AG04449 (cell line): Measurements from ENCODE around the gene TFDP2.

Experiments
- CTCF ChIA-PET: fragments of 350-600 bp; formaldehyde crosslinking; extraction: SDS; loops from one replicate; lab custom pipeline; 2021; ENCODE audit warnings: antibody characterized with exemption; lab: Yijun Ruan, JAX
- POLR2A ChIA-PET: fragments of 400-600, 350-600 bp; formaldehyde crosslinking; extraction: SDS; loops from one replicate; lab custom pipeline; 2020; ENCODE audit warnings: antibody characterized with exemption, inconsistent platforms; lab: Yijun Ruan, JAX
- DNase-seq: peaks from one replicate; pipeline ENCODE4 v3.0.0-alpha.2; 2010; ENCODE audit warnings: low read depth, low spot score
- H3K4me3 ChIP-seq: 2 replicates; pipeline ENCODE4 v1.5.1; 2011; ENCODE audit warnings: low read depth, mild to moderate bottlenecking, control low read depth, low read length
- TF ChIP-seq, protein P1 (sequence below): IDR thresholded peaks from one replicate; pipeline ENCODE4 v1.5.1; 2011; ENCODE audit warnings: mild to moderate bottlenecking, moderate library complexity, low read length, control low read depth, inconsistent platforms; ENCODE audit not compliant: insufficient read depth; ENCODE audit errors: missing control alignments

The TFDP2 gene

DNA sequence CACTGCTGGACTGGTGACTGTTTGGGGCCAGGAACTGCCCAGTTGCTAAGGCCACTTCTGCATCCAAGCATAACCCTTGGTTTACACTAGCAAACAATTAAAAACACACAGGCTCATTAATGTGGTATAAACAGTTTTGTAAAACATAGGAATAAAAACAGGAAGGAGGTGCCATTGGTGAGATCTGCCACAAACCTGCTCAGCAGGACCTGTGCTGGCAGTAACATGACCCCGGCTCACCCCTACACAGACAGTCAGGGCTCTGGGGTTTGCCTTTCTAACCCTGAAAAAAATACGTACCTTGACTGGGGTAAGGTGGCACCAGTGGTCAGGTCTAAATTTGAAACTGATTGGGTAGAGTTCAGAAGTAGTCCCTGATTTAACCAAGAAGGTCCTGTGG is 196.7 kb downstream of the TFDP2 start:
- ChIA-PET CTCF (no interaction called here), POLR2A (no interaction called here)
- TF ChIP-seq, protein P1, sequence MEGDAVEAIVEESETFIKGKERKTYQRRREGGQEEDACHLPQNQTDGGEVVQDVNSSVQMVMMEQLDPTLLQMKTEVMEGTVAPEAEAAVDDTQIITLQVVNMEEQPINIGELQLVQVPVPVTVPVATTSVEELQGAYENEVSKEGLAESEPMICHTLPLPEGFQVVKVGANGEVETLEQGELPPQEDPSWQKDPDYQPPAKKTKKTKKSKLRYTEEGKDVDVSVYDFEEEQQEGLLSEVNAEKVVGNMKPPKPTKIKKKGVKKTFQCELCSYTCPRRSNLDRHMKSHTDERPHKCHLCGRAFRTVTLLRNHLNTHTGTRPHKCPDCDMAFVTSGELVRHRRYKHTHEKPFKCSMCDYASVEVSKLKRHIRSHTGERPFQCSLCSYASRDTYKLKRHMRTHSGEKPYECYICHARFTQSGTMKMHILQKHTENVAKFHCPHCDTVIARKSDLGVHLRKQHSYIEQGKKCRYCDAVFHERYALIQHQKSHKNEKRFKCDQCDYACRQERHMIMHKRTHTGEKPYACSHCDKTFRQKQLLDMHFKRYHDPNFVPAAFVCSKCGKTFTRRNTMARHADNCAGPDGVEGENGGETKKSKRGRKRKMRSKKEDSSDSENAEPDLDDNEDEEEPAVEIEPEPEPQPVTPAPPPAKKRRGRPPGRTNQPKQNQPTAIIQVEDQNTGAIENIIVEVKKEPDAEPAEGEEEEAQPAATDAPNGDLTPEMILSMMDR, result no peak
- no peak for DNase-seq
- H3K4me3 ChIP-seq, result no peak overlapping the region

DNA sequence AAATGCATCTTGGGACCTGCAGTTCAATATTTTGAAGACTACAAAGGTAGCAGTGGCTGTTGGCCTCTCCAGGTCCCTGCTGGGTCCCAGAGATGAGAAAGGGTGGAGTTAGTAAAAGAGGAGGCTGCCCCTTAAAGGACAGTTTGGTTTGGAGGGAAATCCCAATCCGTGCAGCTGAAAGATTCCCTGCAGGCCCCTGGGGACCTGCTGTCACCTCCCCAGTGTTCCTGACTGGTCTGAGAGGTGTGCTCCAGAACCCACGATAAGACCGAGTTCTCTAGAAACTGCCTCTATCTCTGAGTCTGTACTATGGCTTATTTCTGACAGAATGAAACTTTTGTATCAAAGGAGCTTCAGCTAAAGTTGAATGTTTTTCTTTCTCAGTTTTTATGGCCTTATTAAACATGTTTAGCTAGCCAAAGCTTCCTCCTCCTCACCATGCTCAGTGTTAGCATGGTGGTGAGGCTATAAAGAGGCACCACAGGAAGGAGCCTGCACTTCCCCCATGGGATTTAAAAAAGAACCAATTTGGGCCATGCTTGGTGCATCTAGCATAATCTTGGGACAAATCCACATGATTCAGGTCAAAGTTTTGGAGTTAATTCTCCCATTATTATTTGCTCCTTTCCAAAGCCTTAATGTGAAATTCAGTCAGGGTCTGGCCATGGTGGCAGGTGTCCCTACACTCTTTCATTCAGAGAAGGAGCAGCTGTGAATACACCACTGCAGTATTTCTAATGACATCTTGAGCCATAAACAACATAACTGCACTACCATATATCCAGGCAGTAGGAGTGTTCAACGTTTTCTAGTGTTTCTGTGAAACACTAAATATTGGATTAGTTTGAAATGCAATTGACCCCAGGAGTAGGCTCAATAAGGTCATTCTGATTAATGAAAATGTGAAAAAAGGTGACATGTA is 198.5 kb downstream of the TFDP2 start:
- ChIA-PET POLR2A (no interaction called here), CTCF (no interaction called here)
- no peak for DNase-seq
- TF ChIP-seq, protein P1, result no peak
- no peak overlapping the region for H3K4me3 ChIP-seq

DNA sequence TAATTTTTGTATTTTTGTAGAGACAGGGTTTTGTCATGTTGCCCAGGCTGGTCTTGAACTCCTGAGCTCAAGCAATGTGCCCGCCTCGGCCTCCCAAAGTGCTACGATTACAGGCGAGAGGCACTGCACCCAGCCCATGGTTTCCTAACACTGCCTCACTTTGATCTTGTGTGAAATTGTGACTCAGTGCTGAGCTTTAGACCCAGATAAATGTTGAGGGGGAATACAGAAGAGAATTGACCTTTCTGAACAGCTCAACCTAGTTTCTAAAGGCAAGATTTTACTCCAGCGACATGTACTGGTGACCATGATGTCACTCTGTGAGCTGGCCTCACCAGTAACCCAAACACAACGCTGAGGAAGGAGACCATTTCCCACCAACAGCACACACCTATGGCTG is 199.4 kb downstream of the TFDP2 start:
- no peak for DNase-seq
- ChIA-PET CTCF (no interaction called here), POLR2A (no interaction called here)
- H3K4me3 ChIP-seq, result no peak overlapping the region
- TF ChIP-seq, protein P1, result no peak

DNA sequence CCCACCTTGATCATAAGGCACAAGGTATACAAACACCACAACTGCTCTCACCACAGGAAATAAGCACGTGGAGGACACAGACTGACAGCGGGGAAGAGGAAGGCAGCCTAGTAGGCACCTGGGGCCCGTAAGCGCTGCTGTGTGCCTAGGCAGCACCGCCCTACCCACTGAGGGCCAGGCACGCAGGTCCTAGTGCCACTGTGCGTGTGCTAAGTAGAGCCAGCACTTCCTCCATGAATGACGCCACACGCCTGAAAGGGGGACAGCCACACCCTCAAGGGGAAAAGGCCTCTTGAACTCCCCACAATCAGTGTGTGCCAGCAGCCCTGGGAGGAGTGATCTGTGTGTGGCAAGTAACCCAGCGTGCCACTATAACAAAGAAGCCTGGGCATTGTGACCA is 199.9 kb downstream of the TFDP2 start:
- DNase-seq, result no peak
- CTCF ChIA-PET, result interaction anchor here (1.2 kb wide), 1 partner anchor 14 kb away, joined by 3 read pairs; no protein-coding TSS in a partner anchor
- POLR2A ChIA-PET, result no interaction called here
- TF ChIP-seq, protein P1, result no peak
- H3K4me3 ChIP-seq, result no peak overlapping the region

DNA sequence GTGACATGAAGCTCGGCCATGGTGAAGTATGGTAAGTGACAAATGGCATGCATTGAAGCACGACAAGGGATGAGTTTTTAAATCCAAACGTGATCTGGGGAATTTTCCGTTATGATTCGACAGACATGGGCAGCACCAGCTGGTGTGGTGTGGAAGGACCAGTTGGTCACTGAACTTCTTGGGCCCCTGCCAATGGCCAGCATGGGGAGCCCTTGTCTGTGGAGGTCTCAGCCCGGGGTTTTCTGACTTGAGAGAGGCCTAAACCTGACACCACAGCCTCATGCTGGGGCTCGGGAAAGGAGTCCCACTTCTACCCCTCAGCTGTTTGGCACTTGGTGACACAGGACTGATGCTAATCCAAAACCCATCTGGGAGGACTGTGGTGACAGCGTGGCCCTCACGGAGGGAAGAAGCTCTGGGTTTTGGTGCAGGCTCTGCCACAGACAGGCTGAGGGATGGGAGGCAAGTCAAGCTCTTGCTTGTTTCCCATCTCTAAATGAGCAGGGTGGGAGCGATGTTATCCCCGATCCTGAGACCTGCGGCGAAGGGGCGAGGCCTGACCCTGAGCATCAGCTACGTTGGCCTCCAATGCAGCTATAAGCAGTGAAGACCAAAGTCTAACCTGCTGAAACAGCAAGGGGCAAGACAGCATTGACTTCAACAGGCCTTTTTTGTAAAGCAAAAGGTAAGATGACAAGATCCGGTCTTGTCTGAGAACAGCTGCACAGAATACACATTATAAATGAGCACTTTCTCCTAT is 203.4 kb downstream of the TFDP2 start:
- H3K4me3 ChIP-seq, result no peak overlapping the region
- ChIA-PET POLR2A (no interaction called here), CTCF (no interaction called here)
- DNase-seq, result no peak
- TF ChIP-seq, protein P1, result no peak

DNA sequence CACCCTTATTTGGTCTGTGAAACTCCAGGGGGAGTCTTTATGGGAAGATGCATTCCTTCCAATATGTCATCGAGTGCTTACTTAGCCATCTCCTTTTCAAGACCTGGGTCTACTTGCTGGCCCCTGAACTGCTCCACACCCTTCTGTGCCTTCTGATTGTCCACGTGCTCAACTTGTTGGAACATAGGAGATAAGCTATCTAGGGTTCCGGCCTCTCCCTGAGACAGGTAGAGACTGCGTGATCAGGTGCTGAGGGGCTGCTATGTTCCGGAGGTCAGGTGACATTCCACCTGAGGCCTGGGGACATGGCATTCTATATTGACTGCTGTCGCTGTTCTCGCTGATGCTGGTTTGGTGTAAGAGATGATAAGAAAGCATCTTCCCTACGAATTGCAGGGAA is 207.3 kb downstream of the TFDP2 start:
- CTCF ChIA-PET, result interaction anchor here (1.4 kb wide), 1 partner anchor 12 kb away, joined by 3 read pairs; no protein-coding TSS in a partner anchor
- TF ChIP-seq, protein P1, result no peak
- DNase-seq, result no peak
- POLR2A ChIA-PET, result no interaction called here
- H3K4me3 ChIP-seq, result no peak overlapping the region
